ENCODE data around the gene SH3RF2.

The SH3RF2 gene

GRCh38 chr5:145923405-145923804 lies 13.0 kb upstream of the SH3RF2 start:
- no peak for DNase-seq

- no peak for DNase-seq
Observed at GRCh38 chr5:145924849-145925248, 11.5 kb upstream of the SH3RF2 start.

GRCh38 chr5:145925353-145925752 lies 11.0 kb upstream of the SH3RF2 start:
- DNase-seq: no peak

DNA sequence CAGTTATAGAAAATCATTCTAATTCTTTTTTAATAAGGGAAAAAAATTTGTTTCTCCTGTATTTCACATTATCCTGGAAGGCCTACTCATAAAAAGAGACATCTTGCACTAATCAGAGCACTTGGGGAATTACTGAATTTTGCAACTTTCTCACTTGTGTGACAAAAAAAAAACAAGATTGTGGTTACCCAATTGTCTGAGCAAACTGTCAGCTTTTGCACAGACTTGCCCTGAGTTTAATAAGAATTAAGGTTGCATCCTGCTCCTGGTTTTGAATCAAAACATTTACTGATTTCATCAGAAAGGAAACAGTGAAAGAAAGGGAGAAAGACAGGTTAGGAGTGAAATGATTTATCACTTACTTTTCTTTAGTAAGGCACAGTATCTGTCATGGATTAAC lies 10.6 kb upstream of the SH3RF2 start:
- DNase-seq: no peak

- DNase-seq: no peak
Observed at GRCh38 chr5:145931718-145932117, 4.7 kb upstream of the SH3RF2 start.

GRCh38 chr5:145934276-145934675 lies 2.1 kb upstream of the SH3RF2 start:
- DNase-seq: no peak

GRCh38 chr5:145937432-145938250 lies 1.3 kb downstream of the SH3RF2 start:
- peak; percentile 41 to 50 for DNase-seq

GRCh38 chr5:145938776-145939539 lies 2.6 kb downstream of the SH3RF2 start:
- no peak for DNase-seq

GRCh38 chr5:145939540-145940065 lies 3.2 kb downstream of the SH3RF2 start:
- DNase-seq: no peak

- no peak for DNase-seq
Observed at GRCh38 chr5:145941096-145941447, 4.7 kb downstream of the SH3RF2 start.

- no peak for DNase-seq
Observed at GRCh38 chr5:145941448-145942130, 5.2 kb downstream of the SH3RF2 start.

DNA sequence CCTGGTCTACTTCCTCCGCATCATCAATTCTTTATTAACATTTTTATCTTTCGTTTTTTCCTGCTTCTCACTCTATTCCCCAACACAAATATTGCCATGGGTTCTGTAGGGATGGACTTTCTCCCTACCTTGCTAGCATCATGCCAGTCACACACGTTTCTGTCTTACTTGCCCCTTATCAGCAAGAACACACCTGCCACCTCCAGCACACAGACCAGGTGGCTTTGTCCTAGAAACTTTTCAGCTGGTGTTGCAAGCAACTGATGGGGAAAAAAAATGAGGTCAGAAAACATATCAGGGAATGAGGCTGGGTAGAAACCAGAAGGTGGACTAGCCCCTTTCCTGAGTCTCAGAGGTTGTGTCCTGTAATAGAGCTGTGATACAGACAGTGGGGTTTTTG lies 5.8 kb downstream of the SH3RF2 start:
- DNase-seq: no peak

- DNase-seq: no peak
Observed at GRCh38 chr5:145942749-145943148, 6.4 kb downstream of the SH3RF2 start.

GRCh38 chr5:145943674-145944121 lies 7.3 kb downstream of the SH3RF2 start:
- DNase-seq: no peak

DNA sequence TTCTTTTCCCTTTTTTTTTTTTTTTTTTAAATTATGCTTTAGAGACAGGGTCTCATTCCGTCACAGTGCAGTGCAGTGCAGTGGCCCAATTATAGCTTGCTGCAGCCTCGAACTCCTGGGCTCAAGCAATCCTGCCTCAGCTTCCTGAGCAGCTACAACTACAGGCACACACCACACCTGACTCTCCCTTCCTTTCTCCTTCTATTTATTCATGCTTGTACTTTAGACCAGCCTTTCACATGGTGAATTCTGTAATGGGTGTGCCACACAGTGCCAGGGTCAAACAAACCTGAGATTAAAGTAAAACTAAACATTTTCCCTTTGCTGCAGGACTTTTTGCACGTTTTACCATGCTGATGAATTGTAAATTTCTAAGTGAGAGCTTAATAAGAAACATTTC lies 8.0 kb downstream of the SH3RF2 start:
- no peak for DNase-seq

DNA sequence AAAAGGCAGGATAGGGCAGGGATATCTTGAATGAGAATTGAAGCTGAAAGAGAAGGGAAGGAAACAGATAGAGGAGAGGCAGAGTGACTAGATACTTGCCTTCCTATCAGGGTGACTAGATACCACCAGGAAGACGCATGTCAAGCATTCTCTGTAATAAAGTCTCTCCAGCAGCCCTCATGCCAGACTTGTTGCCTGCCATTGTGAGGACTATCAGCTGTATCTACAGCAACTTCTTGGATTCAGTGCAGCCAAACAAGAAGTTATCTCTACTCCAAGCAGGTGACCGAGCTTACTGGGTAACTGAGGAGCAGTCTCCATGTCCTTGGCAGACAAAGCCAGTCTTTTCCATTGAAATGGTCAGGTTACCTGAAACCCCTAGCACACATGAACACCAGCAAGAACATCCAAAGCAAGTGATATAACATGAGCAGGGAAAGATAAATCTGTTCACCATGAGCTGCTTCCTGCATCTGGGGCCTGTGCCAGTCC lies 9.3 kb downstream of the SH3RF2 start:
- DNase-seq: no peak

GRCh38 chr5:145946112-145946861 lies 9.9 kb downstream of the SH3RF2 start:
- DNase-seq: no peak

- DNase-seq: no peak
Observed at GRCh38 chr5:145947581-145947980, 11.2 kb downstream of the SH3RF2 start.

GRCh38 chr5:145948047-145948446 lies 11.7 kb downstream of the SH3RF2 start:
- DNase-seq: no peak

DNA sequence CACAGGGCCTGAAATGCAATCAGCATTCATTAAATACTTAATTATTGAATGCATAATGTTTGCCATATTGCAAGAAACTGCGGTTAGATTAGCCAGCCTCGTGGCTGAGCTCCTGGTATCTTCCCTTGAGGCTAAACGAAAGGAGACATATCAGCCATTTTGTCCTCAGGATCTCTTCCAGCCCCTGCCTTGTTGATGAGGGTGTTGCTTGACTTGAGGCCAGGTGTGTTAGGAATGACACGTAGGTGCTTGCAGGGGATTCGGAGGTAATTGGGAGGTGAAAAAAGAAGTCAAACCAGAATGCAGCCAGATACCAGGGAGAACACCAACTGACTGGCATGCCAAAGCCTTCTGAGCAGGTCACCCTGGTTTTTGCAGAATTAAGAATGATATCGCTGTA lies 12.5 kb downstream of the SH3RF2 start:
- no peak for DNase-seq

DNA sequence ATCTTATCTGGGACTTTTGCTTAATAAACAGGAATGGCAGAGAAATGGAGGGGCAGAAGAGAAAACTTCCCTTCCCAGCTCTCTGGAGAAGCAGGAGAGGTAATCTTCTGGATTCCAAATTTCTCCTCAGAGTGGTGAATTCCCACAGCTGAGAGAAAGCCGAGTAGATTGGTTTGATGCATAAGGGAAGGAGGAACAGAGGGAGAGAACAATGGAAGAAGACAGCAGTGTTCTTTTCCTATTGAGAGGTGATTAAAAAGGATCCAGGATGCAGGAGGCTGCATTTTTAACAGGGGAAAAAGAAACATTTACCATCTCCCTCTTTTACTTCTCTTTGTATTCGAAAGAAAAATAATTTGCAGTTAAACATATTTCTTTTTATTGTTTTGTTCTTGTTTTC lies 13.1 kb downstream of the SH3RF2 start:
- no peak for DNase-seq

DNA sequence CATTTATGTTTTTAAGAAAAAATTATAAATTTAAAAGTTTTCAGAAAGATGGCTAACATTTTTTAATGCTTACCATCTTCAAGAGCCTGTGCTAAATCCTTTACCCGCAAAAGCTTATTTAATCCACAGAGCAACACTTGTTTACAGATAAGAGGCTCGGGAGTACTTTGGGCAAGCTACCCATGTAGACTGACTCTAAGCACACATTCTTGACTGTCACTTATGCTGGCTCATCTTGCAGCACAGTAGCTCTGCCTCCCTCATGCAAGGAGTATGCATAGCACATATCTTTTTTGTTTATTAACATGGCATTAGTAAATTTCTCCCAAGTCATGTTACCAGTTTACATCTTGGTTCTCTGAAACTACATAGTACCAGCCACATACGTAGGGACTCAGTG lies 14.7 kb downstream of the SH3RF2 start:
- no peak for DNase-seq

DNA sequence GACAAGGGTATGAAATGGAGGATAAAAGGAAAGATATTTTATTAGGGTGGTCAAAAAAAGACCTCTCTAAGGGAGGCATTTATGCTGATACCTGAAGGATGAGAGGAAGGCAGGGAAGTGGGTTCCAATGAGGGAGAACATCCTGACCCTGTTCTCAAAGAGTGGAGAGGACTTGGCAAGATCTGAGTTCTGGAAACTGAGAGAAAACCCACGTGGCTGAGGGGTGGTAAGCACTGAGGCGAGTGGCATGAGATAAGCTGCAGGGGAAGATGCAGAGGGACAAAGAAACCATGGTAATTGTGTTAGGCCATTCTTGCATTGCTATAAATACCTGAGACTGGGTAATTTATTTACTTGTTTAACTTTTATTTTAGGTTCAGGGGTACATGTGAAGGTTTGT lies 16.8 kb downstream of the SH3RF2 start:
- no peak for DNase-seq
